Ishikawa (cell line): ENCODE data around the gene PARD3B.

Experiments
- EP300 ChIP-seq: IDR thresholded peaks from 2 replicates; pipeline ENCODE4 v1.6.1; 2012; ENCODE audit warnings: borderline replicate concordance
- TCF12 ChIP-seq: IDR thresholded peaks from 2 replicates; pipeline ENCODE4 v1.6.1; 2012; ENCODE audit warnings: low read depth
- YY1 ChIP-seq: IDR thresholded peaks from 2 replicates; pipeline ENCODE4 v1.6.1; 2012; ENCODE audit warnings: low read depth
- ZBTB7A ChIP-seq: IDR thresholded peaks from 2 replicates; pipeline ENCODE4 v1.6.1; 2012; ENCODE audit warnings: low read depth
- TF ChIP-seq, protein P1 (sequence below): IDR thresholded peaks from 2 replicates; pipeline ENCODE4 v1.6.1; 2012; ENCODE audit warnings: low read depth, mild to moderate bottlenecking

DNA sequence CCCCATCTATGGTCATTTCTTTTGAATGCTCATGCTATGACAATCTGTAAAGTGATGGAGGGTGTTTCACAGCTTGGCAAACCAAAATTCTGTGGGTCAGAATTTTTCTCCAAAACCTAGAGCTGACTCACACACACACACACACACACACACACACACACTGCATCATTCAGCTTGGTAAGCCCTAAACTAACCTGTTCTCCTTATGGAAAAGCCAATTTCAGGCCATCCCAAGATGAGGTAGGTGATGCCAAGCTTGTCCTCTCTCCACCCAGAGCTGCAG lies 1092.0 kb downstream of the PARD3B start:
- no peak for TF ChIP-seq ZBTB7A
- TF ChIP-seq, protein P1, sequence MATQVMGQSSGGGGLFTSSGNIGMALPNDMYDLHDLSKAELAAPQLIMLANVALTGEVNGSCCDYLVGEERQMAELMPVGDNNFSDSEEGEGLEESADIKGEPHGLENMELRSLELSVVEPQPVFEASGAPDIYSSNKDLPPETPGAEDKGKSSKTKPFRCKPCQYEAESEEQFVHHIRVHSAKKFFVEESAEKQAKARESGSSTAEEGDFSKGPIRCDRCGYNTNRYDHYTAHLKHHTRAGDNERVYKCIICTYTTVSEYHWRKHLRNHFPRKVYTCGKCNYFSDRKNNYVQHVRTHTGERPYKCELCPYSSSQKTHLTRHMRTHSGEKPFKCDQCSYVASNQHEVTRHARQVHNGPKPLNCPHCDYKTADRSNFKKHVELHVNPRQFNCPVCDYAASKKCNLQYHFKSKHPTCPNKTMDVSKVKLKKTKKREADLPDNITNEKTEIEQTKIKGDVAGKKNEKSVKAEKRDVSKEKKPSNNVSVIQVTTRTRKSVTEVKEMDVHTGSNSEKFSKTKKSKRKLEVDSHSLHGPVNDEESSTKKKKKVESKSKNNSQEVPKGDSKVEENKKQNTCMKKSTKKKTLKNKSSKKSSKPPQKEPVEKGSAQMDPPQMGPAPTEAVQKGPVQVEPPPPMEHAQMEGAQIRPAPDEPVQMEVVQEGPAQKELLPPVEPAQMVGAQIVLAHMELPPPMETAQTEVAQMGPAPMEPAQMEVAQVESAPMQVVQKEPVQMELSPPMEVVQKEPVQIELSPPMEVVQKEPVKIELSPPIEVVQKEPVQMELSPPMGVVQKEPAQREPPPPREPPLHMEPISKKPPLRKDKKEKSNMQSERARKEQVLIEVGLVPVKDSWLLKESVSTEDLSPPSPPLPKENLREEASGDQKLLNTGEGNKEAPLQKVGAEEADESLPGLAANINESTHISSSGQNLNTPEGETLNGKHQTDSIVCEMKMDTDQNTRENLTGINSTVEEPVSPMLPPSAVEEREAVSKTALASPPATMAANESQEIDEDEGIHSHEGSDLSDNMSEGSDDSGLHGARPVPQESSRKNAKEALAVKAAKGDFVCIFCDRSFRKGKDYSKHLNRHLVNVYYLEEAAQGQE = no peak
- no peak for TF ChIP-seq TCF12
- no peak for TF ChIP-seq EP300
- TF ChIP-seq YY1 = no peak
